Measurements from ENCODE around the gene FBXL14. TPM values are rescaled to one million over a fixed set of nuclear protein-coding genes. Genes with fewer than 3 reads are reported as not detected.

The FBXL14 gene
- total and polyA plus RNA-seq, 8 donors: 7.5 to 15.5 (median 10.6) TPM

- peaks cover 20 to 21% of the 10 kb centered on the region in 2 donors for H3K4me1 ChIP-seq
- no peak for TF ChIP-seq CTCF (IDR thresholded peaks at IDR 0.05)
- intact Hi-C loops (cut with DNase I): no loop called here
- H3K4me3 ChIP-seq: no peak overlapping the region
- DNase-seq: no peak
- H3K27ac ChIP-seq: no peak overlapping the region
- no peaks in the 10 kb centered on the region for H3K9me3 ChIP-seq
- no peak for ATAC-seq
- no peaks in the 10 kb centered on the region for H3K36me3 ChIP-seq
- H3K27me3 ChIP-seq: no peaks in the 10 kb centered on the region
Measured at GRCh38 chr12:1572731-1573130, 21.6 kb downstream of the FBXL14 start.

- H3K4me3 ChIP-seq: no peak overlapping the region
- H3K27me3 ChIP-seq: no peaks in the 10 kb centered on the region
- H3K4me1 ChIP-seq: no peaks in the 10 kb centered on the region
- DNase-seq (no peak), ATAC-seq (no peak)
- no peak for TF ChIP-seq CTCF (IDR thresholded peaks at IDR 0.05)
- no peaks in the 10 kb centered on the region for H3K9me3 ChIP-seq
- H3K36me3 ChIP-seq: no peaks in the 10 kb centered on the region
- intact Hi-C loops (cut with DNase I): no loop called here
- no peak overlapping the region for H3K27ac ChIP-seq
Measured at GRCh38 chr12:1567852-1568251, 26.5 kb downstream of the FBXL14 start.

GRCh38 chr12:1566449-1567135, 27.8 kb downstream of the FBXL14 start:
- DNase-seq (no peak), ATAC-seq (no peak)
- intact Hi-C loops (cut with DNase I): no loop called here
- Histone ChIP-seq H3K9me3 (no peaks in the 10 kb centered on the region), H3K27me3 (no peaks in the 10 kb centered on the region), H3K27ac (no peak overlapping the region), H3K4me1 (no peaks in the 10 kb centered on the region), H3K36me3 (no peaks in the 10 kb centered on the region), H3K4me3 (no peak overlapping the region)
- no peak for TF ChIP-seq CTCF (IDR thresholded peaks at IDR 0.05)

- ATAC-seq: no peak
- no peak for TF ChIP-seq CTCF (IDR thresholded peaks at IDR 0.05)
Measured at GRCh38 chr12:1565172-1565571, 29.2 kb downstream of the FBXL14 start.

GRCh38 chr12:1564067-1564466, 30.3 kb downstream of the FBXL14 start:
- intact Hi-C loops (cut with DNase I): no loop called here
- TF ChIP-seq CTCF (IDR thresholded peaks at IDR 0.05): no peak
- no peaks in the 10 kb centered on the region for H3K36me3 ChIP-seq

More at GRCh38 chr12:1565172-1565571, 29.2 kb downstream of the FBXL14 start:
- H3K4me3 ChIP-seq: no peak overlapping the region
- no peak overlapping the region for H3K27ac ChIP-seq
- H3K4me1 ChIP-seq: no peaks in the 10 kb centered on the region
- no peaks in the 10 kb centered on the region for H3K9me3 ChIP-seq
- no peak for DNase-seq
- intact Hi-C loops (cut with DNase I): no loop called here
- H3K27me3 ChIP-seq: no peaks in the 10 kb centered on the region
- H3K36me3 ChIP-seq: no peaks in the 10 kb centered on the region

More at GRCh38 chr12:1564067-1564466, 30.3 kb downstream of the FBXL14 start:
- Histone ChIP-seq H3K4me3 (no peak overlapping the region), H3K9me3 (no peaks in the 10 kb centered on the region), H3K27me3 (no peaks in the 10 kb centered on the region), H3K27ac (no peak overlapping the region), H3K4me1 (no peaks in the 10 kb centered on the region)
- ATAC-seq (no peak), DNase-seq (no peak)

All from left lung (tissue), 10 donors.